UCSD-AML1 (cell line): ENCODE measurements around the gene ADPRHL1.
"Not testable (repeated sequence)": the region's sequence is repeated elsewhere in the genome, so short reads cannot be mapped to it uniquely, and the experiment has no call there.

Source experiments
- DNase-seq: peaks from one replicate; lab custom pipeline; 2025; ENCODE audit not compliant: unreplicated experiment; lab: John Stamatoyannopoulos, UW

Gene ADPRHL1

GRCh38 chr13:113403255-113404104 is 49.8 kb downstream of the ADPRHL1 start:
- DNase-seq, result no peak

DNA sequence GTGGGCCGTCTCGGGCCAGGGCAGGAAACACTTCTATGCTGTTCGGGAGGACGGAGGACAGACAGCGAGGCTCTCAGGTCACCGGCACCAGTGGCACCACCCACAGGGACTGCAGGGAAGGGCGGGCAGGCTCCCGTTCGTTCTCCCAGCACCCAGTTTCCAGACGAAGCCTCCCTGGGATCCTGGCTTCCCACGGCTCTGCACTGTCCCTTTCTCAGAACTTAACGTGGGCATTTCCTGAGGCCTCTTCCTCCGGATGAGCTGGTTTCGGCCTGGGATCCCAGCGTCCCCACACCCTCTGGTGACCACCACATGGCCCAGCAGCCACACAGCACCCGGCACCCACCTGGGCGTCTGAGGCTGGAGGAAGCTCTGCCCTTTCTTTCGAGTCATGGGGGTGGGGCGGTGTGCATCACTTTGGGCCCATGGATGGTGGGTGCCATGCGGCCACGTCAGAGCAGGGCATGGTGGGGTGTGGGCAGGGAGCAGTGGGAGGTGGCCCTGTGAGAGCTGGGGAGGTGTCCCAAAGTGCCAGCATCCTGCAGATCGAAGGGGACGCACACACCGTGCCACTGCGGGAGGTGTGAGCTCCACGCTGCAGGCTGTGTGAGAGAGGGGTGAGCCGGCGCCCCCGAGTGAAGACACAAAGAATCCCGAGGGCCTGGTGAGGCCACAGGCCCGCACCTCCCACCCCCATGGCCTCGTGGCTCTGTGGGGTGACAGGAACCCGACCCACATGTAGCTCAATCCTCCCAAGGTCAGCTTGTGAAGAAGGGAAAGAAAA is 50.6 kb downstream of the ADPRHL1 start:
- DNase-seq, result no peak

- no peak for DNase-seq
Measured at GRCh38 chr13:113401452-113402415, 51.6 kb downstream of the ADPRHL1 start.

DNA sequence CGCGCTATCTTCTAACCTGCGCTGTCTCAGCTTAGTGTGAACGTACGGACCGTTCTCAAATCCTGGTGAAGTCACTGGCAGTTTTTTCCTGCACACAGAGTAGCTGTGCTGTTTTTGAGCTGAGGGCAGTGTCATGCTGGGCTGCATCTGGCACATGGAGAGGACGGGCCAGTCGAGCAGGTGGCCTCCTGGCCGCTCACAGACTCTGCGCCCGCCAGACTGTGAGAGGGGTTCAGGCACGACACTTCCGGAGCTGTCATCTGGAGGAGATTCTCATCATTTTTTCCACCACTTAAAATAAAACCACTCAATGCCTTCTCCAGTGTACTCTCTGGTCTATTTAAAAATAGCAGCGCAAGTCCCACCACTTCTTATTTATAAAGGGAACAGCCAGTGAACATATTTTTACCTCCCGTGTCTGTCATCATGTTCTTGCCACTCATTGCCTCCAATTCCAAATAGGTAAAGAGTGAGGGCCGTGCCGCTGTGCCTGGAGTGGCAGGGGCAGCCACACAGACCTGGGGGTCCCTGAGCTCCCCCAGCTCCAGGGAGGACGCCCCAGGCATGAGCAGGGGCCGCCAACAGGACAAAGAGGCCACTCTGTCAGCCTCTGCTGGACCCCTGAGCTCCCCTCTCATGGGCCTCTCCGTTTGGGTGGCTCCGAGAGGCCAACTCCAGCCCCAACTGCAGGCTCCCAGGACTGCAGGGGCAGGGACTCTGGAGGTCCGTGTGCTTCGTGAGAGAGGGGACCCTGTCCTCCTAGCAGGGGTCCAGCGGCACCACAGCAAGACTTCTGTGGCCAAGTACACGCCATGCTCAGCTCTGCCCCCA is 52.5 kb downstream of the ADPRHL1 start:
- DNase-seq, result no peak

GRCh38 chr13:113399755-113400149 is 53.5 kb downstream of the ADPRHL1 start:
- DNase-seq, result no peak

DNA sequence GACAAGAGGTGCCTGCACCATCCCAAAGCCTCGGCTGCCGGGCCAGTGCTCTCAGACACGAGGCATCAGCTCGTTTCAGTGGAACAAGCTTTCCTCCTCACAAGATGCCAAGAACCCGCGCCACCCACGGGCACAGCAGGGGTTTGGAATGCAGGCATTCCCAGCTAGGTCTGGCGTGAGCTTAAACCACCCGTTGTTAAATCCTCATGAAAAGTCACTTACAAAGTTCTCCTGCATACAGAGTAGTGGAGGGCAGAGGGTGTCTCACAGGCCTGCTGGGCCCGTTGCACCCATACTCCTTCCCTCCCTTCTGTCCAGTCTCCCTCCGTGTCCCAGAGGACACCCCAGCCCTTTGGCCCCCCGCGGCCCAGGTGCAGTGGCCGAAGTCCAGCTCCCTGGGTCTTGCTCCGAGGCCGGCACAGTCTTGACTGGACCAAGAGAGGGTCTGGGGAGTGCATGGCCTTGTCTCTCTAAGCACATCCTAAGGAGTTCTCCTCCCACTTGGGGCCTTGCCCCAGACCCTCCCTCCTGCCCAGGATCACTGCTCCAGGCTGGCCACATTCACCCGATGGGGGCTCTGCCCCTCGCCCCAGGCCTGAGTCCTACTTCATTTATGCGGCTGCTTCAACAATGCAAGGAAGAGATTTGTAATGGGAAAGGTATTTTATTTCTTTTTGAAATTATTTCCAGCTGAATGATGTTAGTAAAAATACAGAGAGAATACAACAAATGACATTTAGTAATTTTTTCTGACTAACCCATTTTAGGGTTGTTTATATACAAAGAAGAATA is 54.1 kb downstream of the ADPRHL1 start:
- DNase-seq, result no peak

GRCh38 chr13:113397608-113398425 is 55.5 kb downstream of the ADPRHL1 start:
- DNase-seq, result no peak

DNA sequence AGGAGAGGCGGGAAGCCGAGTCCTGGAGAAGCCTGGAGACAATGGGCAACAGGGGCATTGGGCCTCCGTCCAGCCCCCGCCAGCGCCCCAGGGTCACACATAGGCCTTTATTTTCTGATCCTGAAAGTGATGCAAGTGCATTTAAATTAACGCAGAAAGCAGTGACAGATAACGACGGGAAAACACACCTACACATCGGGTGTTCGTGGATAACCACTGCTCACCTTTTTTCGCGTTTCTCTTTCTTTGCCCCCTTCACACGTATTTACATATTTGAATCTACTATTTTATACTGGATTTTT is 59.0 kb downstream of the ADPRHL1 start:
- no peak for DNase-seq

DNA sequence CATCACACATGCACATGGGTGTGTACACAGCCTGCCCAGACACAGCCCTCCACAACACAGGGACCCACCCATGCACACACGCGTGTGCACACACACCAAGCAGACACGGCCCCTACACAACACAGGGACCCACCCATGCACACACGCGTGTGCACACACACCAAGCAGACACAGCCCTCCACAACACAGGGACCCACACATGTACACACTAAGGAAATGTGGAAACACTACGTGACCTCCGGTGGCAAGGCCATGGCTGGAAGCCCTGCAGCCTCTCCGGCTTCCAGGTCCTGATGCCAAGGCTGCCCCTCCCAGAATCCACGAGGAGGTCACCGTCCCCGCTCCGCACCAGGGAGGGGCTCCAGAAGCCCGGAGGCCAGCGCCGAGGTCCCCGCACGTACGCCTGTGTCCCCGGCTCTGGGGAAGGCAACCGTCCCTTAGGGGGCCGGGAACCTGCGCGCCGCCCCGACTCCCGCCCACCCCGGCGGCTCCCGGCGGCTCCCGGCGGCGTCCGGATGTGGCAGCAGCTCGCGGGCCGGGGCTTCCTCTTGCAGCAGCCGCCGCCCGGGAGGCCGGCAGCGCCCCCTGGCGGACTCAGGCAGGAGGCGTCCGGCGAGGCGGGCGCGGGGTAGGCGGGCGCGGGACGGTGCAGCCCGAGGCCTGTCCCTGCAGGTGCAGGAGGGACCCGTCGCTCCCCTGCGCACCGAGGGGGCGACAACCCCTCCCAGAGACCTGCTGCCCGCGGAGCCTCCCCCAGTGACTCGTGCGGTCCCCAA is 59.5 kb downstream of the ADPRHL1 start:
- DNase-seq, result peak; percentile 87

- no peak for DNase-seq
Measured at GRCh38 chr13:113393226-113393562, 60.1 kb downstream of the ADPRHL1 start.

DNA sequence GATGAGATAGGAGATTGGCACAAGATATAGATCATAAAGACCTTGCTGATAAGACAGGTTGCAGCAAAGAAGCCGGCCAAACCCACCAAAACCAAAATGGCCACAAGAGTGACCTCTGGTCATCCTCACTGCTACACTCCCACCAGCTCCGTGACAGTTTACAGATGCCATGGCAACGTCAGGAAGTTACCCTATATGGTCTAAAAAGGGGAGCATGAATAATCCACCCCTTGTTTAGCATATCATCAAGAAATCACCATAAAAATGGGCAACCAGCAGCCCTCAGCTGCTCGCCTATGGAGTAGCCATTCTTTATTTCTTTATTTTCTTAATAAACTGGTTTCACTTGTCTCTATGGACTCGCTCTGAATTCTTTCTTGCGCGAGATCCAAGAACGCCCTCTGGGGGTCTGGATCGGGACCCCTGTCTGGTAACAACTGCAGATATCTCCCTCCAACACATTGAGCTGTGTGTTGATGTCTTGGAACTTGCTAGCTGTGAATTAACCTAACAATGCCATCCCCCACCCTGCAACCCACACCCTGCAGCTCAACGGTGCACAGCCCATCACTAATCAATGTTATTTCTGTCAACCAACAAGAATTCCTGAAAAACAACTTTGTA is 62.3 kb downstream of the ADPRHL1 start:
- no peak for DNase-seq

GRCh38 chr13:113389586-113389985 is 63.7 kb downstream of the ADPRHL1 start:
- not testable (repeated sequence) for DNase-seq

DNA sequence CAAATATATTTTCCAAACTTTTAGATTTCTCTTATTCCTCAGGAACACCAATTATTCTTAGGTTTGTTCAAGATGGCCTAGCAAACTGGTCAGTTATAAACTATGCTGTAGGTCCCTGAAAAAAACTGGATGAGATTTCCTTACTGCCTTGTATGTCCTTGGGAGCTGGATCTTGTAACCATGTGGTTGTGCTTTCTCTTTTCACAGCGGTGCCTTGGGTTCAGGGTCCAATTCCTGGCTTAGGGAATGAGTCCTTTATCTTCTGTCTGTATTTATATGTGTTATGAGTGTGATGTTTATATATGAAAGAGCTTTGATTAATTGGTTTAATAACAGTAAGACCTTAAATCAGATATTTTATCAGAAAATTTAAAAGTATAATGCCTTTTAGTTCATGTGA is 65.9 kb downstream of the ADPRHL1 start:
- no peak for DNase-seq

GRCh38 chr13:113383089-113383488 is 70.2 kb downstream of the ADPRHL1 start:
- no peak for DNase-seq

DNA sequence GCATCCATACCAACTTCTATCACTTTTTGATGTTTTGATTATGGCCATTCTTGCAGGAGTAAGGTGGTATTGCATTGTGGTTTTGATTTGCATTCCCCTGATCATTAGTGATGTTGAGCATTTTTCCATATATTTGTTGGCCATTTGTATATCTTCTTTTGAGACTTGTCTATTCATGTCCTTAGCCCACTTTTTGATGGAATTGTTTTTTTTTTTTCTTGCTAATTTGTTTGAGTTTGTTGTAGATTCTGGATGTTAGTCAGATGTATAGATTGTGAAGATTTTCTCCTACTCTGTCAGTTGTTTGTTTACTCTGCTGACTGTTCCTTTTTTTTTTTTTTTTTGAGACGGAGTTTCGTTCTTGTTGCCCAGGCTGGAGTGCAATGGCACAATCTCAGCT is 70.7 kb downstream of the ADPRHL1 start:
- DNase-seq, result not testable (repeated sequence)

- DNase-seq, result no peak
Measured at GRCh38 chr13:113378825-113379224, 74.5 kb downstream of the ADPRHL1 start.

DNA sequence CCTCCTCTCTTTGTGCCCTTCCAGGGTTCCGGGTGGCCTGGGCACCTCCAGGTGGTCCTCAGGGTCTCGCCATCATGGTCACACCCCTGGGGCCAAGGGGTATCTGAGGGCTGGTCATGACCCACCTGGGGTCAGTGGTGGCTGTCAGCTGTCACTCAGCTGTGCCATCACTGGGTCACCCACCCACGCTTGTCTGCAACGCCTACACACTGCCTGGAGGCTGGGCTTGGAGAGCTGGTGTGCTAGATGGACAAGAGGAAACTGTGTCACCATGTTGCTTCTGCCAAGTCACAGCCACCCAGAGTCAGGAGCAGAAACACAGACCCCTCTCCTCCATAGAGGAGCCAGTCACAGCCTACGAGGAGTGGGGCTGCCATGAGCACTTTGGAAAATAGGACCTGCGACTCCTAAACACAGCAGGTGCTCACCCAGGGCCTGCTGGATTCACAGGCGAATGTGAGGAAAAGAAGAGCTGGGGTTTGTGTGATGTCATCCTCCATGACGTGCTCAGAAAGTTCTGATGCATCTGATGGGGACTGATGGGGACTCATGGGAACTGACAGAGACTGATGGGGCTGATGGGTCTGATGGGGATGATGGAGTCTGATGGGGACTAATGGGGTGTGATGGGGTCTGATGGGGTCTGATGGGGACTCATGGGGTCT is 78.6 kb downstream of the ADPRHL1 start:
- DNase-seq, result no peak
